GM18511 (cell line): ENCODE measurements around the gene MICALL2.

Experiments
- ATAC-seq: cut with Tn5 transposase; IDR thresholded peaks from one replicate; pipeline ENCODE4 v1.9.1; 2021; ENCODE audit warnings: mild to moderate bottlenecking, moderate library complexity; ENCODE audit not compliant: unreplicated experiment

The MICALL2 gene

DNA sequence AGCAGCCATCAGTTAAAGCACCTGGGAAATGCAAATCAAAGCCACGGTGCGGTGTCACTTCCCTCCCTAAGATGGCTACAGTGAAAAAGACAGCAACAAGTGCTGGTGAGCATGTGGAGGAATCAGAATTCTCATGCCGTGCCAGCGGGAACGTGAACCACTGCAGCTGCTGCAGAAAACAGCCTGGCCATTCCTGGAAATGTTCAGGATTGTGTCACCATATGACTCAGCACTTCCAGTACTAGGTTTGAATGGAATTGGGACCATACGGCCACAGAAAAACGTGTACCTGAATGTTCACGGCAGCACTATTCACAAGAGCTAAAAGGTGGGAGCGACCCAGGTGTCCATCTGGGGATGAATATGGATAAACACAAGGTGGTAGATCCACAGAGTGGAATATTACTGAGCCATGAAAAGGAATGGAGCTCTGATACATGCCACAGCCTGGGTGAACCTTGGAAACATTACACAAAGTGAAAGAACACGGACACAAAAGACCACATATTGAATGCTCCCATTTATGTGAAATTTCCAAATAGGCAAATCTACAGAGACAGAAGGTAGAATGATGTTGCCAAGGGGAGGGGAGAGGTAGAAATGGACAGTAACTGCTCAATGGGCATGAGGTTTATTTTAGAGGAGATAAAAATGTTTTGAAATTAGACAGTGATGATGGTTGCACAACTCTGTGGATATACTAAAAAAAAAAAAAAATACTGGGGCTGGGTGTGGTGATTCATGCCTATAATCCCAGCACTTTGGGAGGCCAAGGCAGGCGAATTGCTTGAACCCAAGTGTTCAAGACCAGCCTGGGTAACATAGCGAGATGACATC is 61.6 kb downstream of the MICALL2 start:
- ATAC-seq: no peak

DNA sequence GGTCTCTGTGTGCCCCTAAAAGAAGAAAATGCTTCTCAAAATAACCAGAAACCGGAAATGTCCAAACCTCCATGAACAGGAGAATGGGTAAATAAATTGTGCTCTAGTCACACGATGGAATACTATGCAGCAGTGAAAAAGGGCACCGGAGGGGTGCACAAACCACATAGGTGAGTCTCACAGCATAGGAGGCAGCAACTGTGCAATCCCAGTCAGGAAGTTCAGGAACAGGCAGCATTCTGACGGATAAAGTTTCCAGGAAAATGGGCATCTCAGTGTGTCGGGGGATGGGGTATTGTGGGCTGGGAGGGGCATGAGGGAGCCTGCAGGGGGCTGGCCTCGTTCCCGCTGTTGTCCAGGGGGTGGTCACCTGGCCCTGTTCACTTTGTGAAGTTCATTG is 63.1 kb downstream of the MICALL2 start:
- no peak for ATAC-seq

DNA sequence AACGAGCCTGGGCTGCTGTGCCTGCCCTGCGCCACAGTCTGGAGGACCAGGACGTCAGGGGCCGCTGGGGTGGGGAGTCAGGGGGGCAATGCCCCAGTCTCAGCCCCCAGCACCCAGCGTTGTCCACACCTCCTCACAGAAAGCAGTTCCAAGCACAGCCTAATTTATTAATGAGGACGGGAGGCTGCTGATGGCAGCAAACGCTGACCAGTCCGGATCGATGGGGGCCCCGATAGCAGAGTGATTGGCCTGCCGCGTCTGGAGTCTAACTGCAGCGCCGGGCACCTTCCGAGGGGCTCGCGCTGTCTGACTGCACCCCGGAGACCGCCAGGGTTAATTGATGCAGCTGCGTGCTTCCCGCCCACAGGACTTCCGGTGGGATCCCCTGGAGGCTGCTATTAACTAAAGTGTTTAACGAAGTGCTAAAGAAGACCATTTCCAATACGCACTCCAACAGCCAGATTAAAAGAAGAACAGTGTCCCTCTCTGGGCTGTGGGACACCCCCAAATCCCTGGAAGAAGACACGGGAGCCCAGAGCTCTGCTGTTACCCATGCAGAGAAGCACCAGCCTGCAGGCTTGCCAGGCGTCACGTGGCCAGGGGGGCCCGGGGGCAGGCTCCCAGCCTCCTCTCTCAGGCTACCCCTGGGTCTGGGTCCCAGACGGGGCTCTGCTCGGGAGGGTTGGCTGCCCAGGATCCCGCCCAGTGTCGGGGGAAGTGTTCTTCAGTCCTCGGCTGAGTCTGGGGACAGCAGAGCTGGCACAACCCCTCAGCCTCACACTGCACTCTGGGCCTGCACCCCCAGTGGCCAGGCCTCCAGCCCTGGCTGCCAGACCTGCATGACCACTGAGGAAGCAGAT is 63.8 kb downstream of the MICALL2 start:
- ATAC-seq: no peak

DNA sequence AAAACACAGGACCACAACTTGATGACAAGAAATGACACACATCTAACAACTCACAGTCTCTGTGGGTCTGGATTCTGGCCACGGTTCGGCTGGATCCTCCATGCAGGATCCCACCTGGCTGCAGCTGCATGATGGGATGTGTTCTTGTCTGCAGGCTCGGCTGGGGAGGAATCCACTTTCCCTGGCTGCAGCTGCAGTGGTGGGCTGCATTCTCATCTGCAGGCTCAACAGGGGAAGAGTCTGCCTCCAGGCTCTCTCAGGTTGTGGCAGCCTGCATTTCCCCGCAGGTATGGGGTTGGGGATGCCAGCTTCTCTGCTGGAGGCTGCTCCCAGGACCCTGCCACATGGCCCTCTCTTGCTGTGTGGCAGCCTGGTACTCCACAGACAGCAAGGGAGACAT is 64.9 kb downstream of the MICALL2 start:
- no peak for ATAC-seq

DNA sequence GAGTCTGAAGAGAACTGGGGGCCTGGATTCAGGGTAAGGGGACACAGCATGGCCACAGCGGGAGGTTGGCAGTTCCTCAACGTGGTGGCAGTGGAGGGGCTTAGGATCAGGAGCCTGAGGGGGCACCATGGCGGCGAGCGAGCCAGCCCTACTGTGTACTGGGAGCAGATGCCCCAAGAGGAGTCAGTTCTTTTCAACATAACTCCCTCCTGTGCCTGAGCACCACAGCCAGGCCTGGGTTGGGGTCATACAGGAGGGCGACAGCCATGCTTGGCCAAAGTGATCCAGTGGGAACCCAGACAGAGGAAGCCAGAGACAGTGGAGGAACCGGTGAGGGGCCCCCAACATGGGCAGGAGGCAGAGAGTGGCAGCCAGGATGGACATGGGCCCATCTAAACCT is 65.8 kb downstream of the MICALL2 start:
- no peak for ATAC-seq

DNA sequence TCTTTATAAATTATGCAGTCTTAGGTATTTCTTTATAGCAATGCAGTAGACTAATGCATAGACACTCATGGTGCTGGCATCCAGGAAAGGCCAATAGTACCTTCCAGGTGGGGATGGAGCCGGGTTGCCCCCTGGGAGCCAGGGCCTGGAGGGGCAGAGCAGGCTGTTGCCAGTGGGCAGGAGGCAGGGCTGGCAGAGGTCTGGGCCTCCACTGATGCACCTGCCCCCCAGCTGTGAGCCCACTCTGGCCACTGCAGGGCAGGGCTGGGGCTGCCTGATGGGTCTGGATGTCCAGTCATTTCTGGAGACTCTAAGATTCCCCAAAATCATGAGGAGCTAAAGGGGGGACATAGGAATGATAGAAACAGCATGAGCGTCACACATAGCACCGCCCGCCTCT is 66.7 kb downstream of the MICALL2 start:
- no peak for ATAC-seq

DNA sequence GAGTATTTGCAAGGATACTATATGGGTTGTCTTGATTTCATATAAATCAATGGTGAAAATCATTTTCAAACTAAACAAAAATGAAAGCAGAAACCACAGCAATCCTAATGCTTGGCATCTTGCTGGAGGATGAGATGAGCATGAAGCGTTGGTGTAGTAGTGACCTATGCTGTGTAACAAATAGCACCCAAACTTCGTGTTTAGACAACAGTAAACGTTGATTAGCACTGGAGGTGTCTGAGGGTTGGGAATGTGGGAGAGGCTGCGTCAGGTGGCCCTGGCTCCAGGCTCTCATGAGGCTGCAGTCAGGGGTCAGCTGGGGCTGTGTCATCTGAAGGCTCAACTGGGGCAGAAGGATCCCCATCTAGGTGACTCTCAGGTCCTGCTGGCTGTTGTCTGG is 67.8 kb downstream of the MICALL2 start:
- no peak for ATAC-seq

DNA sequence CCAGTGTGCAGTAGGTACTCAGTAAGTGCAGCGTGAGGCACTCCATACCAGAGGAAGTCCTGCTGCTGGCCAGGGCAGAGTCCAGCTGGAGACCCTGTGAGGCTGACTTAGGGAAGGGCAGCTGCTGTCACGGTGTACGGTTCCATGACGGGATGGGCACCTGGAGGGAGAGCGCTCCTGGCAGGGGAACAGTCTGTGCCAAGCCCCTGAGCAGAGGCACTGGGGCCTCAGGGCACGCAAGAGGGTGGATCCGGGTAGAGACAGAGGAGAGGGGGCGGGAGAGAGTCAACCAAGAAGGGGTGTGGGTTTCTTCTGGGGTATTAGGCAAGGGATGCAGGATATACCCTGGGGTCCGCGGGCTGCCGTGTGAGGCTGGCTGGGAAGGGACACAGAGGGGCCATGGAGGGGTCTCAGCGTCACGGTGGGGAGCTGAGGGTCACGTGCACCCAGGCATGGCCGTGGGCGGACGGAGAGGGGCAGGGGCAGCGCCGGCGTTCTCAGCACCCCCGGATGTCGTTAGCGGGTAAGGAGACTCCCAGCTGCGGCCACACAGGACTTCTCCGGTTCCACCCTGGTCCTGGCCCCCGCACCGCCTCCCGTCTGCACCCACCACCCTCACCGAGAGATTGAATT is 70.5 kb downstream of the MICALL2 start:
- ATAC-seq: no peak

DNA sequence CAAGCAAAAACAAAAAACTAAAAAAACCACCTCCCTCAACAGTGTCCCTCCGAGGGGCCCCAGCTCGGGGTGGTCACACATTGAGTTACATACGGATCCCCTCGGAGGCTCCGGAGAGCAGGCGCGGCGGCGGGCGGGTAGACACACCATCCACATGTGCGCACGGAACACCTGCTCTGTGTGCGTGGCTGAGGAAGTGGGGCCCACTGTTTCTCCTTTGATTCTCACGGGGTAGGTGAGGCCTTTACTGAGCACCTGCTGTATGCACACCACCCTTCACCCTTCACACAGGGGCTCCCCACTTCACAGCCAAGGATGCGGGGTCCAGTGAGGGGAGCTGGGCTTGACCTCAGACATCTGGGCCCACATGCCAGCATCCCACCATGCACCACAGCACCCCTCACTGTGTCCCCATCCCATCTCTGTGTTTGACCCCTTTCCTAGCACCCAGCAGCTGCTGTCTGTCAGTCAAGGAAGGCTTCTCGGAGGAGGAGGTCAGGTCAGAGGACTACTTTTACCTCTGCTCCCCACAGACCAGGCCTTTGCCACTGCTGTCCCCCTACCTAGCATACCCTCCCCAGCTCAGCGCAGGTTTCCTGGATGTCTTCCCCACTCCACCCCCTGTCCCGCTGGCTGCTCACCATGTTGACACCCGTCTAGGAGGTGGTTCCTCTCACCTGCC is 71.1 kb downstream of the MICALL2 start:
- ATAC-seq: no peak

DNA sequence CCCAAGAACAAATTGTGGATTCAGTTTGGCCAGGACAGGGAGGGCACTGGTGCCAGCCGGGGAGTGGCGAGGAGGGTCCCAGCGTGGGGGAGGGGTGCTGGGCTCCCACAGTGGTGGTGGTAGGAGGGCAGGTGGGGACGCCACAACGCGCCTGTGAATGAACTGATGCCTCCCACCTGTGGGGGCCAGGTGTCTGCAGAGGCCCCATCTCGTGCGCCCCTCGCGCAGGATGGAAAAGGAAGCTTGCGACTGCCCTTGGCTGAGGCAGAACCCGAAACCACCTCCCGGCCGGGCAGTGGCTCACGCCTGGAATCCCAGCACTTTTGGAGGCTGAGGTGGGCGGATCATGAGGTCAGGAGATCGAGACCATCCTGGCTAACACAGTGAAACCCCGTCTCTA is 72.0 kb downstream of the MICALL2 start:
- ATAC-seq: no peak

DNA sequence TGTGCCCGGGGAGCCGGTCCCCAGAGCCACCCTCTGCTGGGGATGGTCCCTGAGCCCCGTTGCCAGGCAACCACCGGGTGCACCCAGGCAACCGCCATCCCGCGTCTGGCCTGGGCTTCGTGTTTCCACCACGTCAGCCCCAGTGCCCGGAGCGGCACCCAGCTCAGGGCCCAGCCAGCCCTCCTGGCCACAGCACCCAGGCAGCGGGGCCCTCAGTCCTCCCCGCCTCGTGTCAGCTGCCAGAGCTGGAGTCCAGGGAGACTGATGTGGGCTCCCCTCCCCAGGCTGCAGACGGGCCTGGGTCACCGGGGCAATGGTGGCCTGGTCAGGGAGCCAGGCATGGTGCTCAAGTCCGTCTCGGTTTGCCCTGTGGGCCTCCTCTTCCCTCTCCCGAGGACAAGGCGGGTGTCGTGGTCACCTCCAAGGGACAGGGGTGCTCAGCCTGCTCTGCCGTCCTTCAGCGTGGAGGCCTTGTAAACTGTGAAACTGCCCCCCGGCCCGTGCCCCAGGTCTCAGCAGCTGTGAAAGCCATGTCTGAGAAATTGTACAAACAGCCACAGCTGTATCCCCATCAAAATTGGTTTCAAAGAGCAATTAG is 72.5 kb downstream of the MICALL2 start:
- no peak for ATAC-seq

DNA sequence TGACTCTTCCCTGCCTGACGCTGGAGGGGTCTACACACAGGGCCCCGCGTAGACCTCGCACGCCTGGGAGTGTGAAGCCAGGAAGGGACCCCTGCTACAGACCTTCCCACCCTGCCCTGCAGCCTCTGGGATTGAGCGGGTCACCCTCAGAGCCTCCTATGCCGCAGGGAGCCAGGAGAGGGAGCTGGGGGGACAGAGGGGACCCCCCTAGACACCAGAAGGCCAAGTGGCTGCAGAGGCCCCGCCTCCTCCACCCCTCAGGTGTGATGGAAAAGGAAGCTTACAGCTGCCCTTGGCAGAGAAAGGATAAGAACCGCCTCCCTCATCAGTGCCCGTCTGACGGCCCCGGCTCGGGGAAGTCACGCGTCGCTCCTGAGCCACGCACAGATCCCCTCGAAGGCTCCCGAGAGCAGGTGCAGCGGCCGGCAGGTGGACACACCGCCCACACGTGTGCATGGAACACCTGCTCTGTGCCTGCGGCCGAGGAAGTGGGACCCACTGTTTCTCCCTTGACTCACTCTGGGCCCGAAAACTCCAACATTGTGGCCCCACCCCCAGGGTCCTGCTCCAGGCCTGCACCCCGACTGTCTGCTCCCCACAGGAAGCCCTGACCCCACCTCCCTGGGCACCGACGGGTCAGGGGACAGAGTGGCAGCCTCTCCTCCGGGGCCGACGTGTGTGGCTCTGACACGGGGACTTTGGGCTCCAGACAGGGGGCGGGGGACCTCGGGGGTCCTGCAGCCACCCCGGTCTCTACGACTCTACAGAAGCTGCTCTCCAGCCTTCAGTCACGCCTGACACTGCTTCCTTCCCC is 73.3 kb downstream of the MICALL2 start:
- no peak for ATAC-seq

DNA sequence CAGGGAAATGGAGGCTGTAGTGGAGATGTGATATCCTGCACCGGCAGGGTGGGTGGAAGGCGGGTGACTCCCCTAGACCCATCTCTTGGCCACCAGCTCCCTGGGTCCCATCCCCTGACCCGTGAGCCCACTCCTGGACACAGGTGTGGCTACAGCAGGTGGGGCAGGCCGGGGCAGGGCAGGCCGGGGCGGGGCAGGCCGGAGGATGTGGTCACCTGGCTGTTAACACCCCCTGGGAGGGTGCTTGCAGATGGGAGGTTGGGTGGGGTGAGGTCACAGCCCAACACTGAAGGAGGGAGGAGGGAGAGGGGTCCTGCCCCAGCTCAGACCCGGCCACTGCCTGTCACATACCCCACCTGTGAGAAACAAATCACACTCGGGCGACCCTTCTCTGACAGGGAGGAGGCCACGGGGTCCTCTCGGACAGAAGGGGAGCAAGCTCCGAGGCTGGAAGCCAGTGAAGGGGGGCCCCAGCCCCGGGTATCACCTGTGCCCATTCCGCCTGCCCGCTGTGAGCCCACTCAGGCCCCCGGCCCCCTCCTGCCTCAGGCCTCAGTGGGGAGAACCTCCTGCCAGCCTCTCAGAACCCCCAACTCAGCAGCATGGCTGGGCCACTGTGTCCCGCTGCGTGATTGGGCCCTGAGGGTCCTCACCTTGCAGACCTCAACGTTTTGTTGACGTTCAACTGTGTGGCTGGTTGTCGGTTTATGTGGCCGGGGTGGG is 74.0 kb downstream of the MICALL2 start:
- ATAC-seq: no peak
